AG04449 (cell line): Measurements from ENCODE around the gene KRT82.

Experiments
- CTCF ChIA-PET: fragments of 350-600 bp; formaldehyde crosslinking; extraction: SDS; loops from one replicate; lab custom pipeline; 2021; ENCODE audit warnings: antibody characterized with exemption; lab: Yijun Ruan, JAX
- POLR2A ChIA-PET: fragments of 400-600, 350-600 bp; formaldehyde crosslinking; extraction: SDS; loops from one replicate; lab custom pipeline; 2020; ENCODE audit warnings: antibody characterized with exemption, inconsistent platforms; lab: Yijun Ruan, JAX
- DNase-seq: peaks from one replicate; pipeline ENCODE4 v3.0.0-alpha.2; 2010; ENCODE audit warnings: low read depth, low spot score
- H3K4me3 ChIP-seq: 2 replicates; pipeline ENCODE4 v1.5.1; 2011; ENCODE audit warnings: low read depth, mild to moderate bottlenecking, control low read depth, low read length
- TF ChIP-seq, protein P1 (sequence below): IDR thresholded peaks from one replicate; pipeline ENCODE4 v1.5.1; 2011; ENCODE audit warnings: mild to moderate bottlenecking, moderate library complexity, low read length, control low read depth, inconsistent platforms; ENCODE audit not compliant: insufficient read depth; ENCODE audit errors: missing control alignments

Gene KRT82

DNA sequence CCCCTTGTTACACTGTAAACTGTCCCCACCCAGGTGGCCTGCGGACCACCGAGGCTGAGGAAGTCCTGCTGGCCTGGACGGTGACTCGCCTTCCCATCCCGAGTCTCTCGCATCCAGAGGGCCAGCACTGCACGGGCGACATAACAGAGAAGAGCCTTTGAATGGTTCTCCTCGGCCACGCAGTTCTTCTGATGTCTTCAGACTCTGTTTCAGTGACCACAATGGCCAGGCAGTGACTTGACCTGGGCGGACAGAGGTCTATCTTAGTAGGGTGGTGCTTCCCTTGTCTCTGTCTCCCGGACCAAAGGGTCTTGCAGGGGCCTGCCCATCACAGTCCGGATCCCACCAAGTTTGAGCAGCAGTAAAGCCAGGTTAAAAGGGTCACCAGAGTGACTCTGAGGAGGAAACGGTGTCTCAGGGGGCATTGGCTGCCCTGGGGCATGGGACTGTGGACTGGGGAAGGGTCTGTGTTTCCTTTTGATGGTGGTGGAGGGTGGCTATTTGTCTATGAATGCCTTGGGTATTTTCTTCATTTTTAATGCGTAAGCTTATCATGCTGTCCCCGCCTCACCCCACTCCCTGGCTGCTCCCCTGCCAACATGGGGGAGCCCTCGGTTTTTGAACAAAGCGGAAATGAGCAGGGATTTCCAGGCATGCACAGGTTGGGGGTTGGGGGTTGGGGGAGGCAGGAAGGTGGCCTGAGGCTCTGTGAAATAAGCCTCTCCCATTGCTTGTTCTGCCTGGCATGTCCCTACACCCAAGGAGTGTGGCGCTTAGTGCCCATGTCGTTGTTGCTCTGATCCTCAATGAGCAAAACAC is 49.2 kb downstream of the KRT82 start:
- TF ChIP-seq, protein P1, sequence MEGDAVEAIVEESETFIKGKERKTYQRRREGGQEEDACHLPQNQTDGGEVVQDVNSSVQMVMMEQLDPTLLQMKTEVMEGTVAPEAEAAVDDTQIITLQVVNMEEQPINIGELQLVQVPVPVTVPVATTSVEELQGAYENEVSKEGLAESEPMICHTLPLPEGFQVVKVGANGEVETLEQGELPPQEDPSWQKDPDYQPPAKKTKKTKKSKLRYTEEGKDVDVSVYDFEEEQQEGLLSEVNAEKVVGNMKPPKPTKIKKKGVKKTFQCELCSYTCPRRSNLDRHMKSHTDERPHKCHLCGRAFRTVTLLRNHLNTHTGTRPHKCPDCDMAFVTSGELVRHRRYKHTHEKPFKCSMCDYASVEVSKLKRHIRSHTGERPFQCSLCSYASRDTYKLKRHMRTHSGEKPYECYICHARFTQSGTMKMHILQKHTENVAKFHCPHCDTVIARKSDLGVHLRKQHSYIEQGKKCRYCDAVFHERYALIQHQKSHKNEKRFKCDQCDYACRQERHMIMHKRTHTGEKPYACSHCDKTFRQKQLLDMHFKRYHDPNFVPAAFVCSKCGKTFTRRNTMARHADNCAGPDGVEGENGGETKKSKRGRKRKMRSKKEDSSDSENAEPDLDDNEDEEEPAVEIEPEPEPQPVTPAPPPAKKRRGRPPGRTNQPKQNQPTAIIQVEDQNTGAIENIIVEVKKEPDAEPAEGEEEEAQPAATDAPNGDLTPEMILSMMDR = no peak
- no peak overlapping the region for H3K4me3 ChIP-seq
- ChIA-PET CTCF (no interaction called here), POLR2A (no interaction called here)
- no peak for DNase-seq

- POLR2A ChIA-PET = no interaction called here
- DNase-seq = no peak
- CTCF ChIA-PET = interaction anchor here (2.3 kb wide), 1 partner anchor 29 kb away, joined by 20 read pairs; no protein-coding TSS in a partner anchor
- TF ChIP-seq, protein P1 = no peak
- H3K4me3 ChIP-seq = no peak overlapping the region
These were observed 49.9 kb downstream of the KRT82 start for GRCh38 chr12:52356031-52356761.

GRCh38 chr12:52355176-52355575 is 51.0 kb downstream of the KRT82 start:
- peak; percentile 10 for DNase-seq
- POLR2A ChIA-PET = no interaction called here
- TF ChIP-seq, protein P1 = no peak

GRCh38 chr12:52354200-52354599 is 51.9 kb downstream of the KRT82 start:
- POLR2A ChIA-PET = no interaction called here
- no peak overlapping the region for H3K4me3 ChIP-seq
- TF ChIP-seq, protein P1 = no peak
- no peak for DNase-seq
- CTCF ChIA-PET = interaction anchor here (0.6 to 2.3 kb wide), 4 partner anchors 27 to 531 kb away, joined by 3 to 20 read pairs (median 4); no protein-coding TSS in a partner anchor

More at GRCh38 chr12:52355176-52355575, 51.0 kb downstream of the KRT82 start:
- no peak overlapping the region for H3K4me3 ChIP-seq
- CTCF ChIA-PET = interaction anchor here (1.3 to 2.3 kb wide), 2 partner anchors 28 to 524 kb away, joined by 3 to 20 read pairs; no protein-coding TSS in a partner anchor

GRCh38 chr12:52353766-52354165 is 52.4 kb downstream of the KRT82 start:
- DNase-seq = no peak
- POLR2A ChIA-PET = no interaction called here
- no peak overlapping the region for H3K4me3 ChIP-seq
- TF ChIP-seq, protein P1 = no peak
- CTCF ChIA-PET = interaction anchor here (1.1 to 3.5 kb wide), 4 partner anchors 14 to 198 kb away, joined by 4 to 20 read pairs (median 9); no protein-coding TSS in a partner anchor
